ENCODE measurements around the gene DENND10. TPM values are rescaled to one million over a fixed set of nuclear protein-coding genes. Genes with fewer than 3 reads are reported as not detected.

Gene DENND10
- 68.0 and 78.5 TPM in 2 replicates for total RNA-seq

- no peak for DNase-seq (ENCODE audit: extremely low read depth, low read depth, low spot score)
Measured at GRCh38 chr10:119103903-119104653, at the start of gene DENND10. Gene DENND10 (plus strand): TSS chr10:119104113. CDS start chr10:119104143, 30 bp downstream.

- DNase-seq (ENCODE audit: extremely low read depth, low read depth, low spot score) = no peak
Measured at GRCh38 chr10:119055472-119055871, 48.4 kb upstream of the DENND10 start.

DNA sequence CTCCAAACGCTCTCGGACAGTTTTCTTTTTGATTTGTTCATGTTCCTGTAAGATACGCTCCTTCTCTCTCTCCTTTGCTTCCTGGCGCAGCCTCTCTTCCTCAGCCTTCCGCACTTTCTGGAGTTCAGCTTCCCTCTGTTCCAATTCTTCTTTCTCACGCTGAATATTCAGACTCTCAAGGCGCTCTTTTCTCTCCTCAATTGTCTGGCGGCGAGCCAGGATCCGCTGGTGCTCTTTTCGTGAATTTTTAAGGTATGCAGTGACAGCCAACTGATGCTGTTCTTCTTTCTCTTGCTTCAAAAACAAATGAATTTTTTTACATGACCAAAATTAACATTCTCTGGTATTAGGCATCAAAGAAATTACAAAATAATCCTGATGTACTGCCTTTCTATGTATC, 45.9 kb upstream of the DENND10 start:
- DNase-seq (ENCODE audit: extremely low read depth, low read depth, low spot score) = no peak

DNA sequence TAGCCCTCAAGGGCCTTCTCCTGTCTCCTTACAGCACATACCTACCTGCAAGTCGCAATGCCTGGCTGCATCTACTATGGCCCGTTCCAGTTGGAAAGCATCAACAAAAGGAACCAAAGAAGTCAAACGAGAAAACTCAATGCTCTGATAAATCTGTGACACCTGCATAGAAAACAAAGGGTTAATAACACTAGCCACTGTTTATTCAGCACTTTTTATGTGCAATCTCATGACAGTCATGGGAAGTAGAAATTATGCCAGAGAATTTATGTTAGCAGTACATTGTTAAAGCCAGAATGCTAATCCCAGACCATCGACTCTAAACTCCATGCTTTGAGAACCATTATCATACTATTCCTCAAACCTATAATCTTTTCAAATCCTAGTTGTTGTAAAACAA, 44.4 kb upstream of the DENND10 start:
- no peak for DNase-seq (ENCODE audit: extremely low read depth, low read depth, low spot score)

DNA sequence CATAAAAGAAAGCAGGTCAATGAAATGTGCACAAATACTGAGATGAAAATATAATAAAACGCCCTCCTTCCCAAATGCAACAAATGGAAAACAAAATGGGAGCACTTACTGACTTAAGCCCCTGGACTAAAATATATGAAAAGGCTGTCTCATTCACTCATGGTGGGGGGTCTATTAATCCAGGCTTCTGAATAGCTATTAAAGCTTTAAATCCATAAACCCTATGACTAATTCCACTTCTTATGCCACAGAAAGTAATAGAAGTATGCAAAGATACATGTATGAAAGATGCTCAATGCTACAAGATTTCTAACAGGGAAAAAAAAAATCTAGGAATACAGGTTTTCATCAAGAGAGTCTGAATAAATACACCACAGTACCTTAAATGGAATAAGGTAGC, 43.8 kb upstream of the DENND10 start:
- no peak for DNase-seq (ENCODE audit: extremely low read depth, low read depth, low spot score)

DNA sequence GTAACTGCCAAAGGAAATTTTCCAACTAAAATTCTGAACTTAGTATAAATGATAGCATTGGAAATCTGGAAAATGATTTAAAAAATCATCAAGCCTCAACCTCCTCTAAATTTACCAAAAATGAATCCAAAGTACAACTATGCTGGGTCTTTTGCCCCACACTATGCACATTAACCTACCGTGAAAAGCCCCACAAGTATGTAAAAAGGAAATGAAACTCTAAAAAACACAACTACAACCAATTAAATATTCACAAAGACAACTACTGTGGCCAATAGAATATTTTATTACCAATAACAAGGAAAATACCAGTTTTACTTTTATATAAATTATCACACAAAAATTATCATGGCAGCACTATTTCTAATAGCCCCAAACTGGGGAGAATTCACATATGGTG, 42.6 kb upstream of the DENND10 start:
- DNase-seq (ENCODE audit: extremely low read depth, low read depth, low spot score) = no peak

GRCh38 chr10:119061926-119062325, 42.0 kb upstream of the DENND10 start:
- DNase-seq (ENCODE audit: extremely low read depth, low read depth, low spot score) = no peak

GRCh38 chr10:119070395-119071165, 33.3 kb upstream of the DENND10 start:
- no peak for DNase-seq (ENCODE audit: extremely low read depth, low read depth, low spot score)

- DNase-seq (ENCODE audit: extremely low read depth, low read depth, low spot score) = no peak
Measured at GRCh38 chr10:119073584-119073983, 30.3 kb upstream of the DENND10 start.

GRCh38 chr10:119078422-119079179, 25.3 kb upstream of the DENND10 start:
- DNase-seq (ENCODE audit: extremely low read depth, low read depth, low spot score) = no peak

- DNase-seq (ENCODE audit: extremely low read depth, low read depth, low spot score) = no peak
Measured at GRCh38 chr10:119079599-119080520, 24.1 kb upstream of the DENND10 start.

DNA sequence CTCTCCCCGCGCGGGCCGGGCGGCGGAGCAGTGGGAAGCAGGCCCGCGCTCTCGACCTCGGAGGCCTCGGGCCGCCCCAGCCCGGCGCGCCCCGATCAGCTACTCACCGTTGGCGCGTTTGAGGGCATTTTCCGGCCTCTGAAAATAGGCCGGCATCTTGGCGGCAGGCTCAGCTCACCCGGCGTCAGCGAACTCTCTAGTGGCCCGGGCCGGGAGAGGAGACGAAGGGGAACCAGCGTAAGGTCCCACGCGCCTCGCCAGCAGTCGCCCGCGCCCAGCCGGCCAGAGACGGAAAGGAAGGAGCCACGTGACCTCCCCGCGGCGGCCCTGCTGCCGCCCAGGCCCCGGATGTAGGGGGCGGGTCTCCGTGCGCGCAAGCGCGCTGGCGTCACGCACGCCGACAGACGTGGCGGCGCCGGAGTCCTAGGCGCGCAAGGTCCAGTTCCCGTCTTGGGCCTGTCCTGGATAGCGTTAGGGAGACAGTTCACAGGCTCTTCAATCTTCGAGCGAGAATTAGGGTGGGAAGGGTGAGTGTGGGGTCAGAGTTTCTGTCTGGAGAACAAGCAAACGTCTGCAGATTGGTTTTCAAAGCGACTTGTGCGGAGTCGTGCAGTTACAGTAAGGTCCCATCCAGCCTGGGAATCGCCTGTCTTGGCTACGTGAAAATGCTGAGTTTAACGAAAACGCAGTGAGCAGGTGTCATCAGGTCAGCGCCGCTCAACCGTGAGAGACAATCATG, 23.2 kb upstream of the DENND10 start, which contains the start of gene EIF3A:
TSS of gene EIF3A (minus strand) at position 297 of the 739 bp plus-strand sequence. CDS start at position 156, 141 bp downstream.
- DNase-seq (ENCODE audit: extremely low read depth, low read depth, low spot score) = no peak

GRCh38 chr10:119084896-119085295, 19.0 kb upstream of the DENND10 start:
- no peak for DNase-seq (ENCODE audit: extremely low read depth, low read depth, low spot score)

DNA sequence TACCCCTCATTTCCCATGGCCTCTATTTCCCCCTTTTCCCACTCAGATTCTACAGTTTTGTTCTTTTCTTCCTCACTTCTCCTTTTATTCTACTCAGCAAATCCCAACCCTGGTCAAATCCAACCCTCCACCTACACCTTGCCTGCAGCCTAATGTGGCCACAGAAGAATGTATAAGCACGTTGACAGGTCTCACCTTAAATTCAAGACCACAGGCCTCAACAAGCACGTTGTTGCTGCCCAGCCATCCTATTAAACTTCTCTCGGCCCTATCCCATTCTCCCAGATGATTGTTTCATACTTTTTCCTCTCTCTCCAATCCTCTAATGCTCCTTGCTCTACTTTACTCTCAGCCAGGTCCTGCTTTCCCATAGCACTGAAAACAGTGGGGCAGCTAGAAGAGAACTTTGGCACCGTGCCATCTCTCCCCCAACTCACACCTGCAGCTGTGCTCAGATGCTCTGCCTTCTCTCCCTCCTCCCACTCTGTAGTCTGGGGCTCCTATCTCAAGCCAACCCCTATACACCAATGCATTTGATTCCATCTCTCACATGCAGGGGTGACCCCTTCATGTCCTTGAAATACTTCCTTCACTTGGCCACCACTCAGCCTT, 16.5 kb upstream of the DENND10 start:
- DNase-seq (ENCODE audit: extremely low read depth, low read depth, low spot score) = no peak

DNA sequence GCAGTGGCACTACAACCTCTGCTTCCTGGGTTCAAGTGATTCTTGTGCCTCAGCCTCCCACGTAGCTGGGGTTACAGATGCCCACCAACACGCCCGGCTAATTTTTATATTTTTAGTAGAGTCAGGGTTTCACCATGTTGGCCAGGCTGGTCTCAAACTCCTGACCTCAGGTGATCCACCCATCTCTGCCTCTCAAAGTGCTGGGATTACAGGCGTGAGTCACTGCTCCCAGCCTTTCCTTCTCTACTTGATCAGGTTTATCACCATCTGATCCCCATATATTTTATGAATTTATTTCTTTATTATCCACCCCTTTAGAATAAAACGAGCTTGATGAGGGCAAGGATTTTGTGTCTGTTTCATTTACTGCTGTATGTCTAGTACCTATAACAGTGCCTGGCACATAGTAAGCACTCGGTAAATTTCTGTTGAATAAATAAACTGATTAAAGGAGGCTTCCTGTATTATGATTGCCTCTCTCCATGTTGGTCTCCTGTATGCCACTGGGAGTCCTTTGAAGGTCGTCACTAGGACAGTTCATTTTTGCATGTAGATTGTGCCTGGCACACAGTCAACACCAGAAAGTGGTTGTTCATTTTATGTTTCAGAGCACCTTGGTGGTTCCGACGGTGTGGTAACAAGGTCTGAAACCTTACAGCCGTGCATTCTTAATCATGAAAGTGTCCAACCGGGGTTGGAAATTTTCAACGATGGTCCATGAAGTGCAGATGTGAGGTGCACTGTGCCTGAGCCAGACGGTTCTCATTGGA, 13.7 kb upstream of the DENND10 start:
- no peak for DNase-seq (ENCODE audit: extremely low read depth, low read depth, low spot score)

- DNase-seq (ENCODE audit: extremely low read depth, low read depth, low spot score) = no peak
Measured at GRCh38 chr10:119090968-119091367, 12.9 kb upstream of the DENND10 start.

DNA sequence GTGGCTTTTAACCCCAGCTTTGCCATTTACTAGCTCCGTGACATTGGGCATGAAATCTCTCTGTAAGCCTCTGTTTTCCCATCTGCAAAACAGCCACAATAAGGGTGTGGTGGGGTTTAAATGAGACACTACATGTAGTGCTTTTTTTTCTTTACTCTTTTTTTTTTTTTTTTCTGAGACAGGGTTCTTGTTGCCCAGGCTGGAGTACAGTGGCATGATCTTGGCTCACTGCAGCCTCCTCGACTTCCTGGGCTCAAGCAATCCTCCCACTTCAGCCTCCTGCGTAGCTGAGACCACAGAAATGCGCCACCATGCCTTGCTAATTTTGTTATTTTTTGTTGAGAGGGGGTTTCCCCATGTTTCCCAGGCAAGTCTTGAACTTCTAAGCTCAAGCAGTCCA, 8.3 kb upstream of the DENND10 start:
- DNase-seq (ENCODE audit: extremely low read depth, low read depth, low spot score) = no peak
